Ramos (cell line): ENCODE results near the gene CEP350.
"Not testable (repeated sequence)": the region's sequence is repeated elsewhere in the genome, so short reads cannot be mapped to it uniquely, and the experiment has no call there.

ENCODE experiments used
- in situ Hi-C: fragments of 300-500 bp; cut with MboI; formaldehyde crosslinking; loops from one replicate; pipeline ENCODE4 v1.14.3; 2022; ENCODE audit warnings: low sequenced_read_pairs; ENCODE audit not compliant: unreplicated experiment

Gene CEP350

DNA sequence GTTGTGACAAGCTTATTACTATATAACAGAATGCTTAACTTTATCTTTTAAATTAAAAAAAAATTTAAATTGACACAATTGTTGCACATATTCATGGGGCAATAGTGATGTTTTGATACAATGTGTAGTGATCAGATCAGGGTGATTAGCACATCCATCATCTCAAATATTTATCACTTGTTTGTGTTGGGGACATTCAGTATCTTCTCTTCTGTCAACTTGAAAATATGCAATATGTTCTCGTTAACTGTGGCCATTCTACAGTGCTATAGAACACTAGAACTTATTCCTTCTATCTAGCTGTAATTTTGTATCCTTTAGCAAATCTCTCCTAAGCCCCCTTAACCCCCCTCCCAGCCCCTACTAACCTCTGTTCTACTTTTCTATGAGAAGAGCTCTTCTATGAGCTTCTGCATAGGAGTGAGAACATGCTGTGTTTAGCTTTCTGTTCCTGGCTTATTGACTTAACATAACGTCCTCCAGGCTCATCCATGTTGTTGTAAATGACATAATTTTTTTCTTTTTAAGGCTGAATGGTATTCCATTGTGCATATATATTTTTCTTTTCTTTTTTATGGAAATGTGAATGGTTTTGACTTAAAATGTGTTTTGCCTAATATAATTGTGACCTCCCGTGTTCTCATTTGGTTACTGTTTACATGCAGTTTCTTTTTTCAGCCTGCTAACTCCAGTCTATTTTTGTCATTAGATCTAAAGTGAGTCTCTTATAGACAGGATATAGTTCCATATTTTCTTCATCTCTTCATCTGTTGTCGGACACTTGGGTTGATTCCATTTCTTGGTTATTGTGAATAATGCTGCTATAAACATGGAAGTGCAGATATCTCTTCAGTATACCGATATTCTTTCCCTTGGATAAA is 23.8 kb downstream of the CEP350 start:
- in situ Hi-C loops: no loop called here

DNA sequence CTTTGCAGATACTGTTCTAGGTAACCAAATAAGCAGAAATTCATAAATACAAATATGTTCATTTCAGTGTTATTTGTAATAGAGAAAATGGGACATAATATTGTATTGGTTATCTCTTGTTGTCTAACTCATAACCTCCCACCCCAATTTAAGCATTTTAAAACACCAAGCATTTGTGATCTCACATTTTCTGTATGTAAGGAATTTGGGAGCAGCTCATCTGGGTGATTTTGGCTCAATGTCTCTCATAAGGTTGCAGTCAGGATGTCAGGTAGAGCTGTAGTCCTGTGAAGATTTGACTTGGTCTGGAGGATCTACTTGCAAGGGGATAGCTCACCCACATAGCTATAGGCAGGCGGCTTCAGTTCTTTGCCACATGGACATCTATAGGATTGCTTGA is 29.5 kb downstream of the CEP350 start:
- in situ Hi-C loops: no loop called here

DNA sequence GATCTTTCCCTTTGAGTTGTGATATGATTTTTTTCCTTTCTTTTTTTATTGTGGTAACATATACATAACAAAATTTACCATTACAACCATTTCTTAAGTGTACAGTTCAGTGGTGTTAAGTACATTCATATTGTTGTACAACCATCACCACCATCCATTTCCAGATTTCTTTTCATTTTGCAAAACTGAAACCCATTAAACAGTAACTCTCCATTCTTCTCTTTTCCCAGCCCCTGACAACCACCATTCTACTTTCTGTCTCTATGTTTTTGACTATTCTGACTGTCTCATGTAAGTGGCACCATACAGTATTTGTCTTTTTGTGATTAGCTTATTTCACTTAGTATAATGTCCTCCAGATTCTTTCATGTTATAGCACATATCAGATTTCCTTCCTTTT is 30.3 kb downstream of the CEP350 start:
- in situ Hi-C loops: no loop called here

DNA sequence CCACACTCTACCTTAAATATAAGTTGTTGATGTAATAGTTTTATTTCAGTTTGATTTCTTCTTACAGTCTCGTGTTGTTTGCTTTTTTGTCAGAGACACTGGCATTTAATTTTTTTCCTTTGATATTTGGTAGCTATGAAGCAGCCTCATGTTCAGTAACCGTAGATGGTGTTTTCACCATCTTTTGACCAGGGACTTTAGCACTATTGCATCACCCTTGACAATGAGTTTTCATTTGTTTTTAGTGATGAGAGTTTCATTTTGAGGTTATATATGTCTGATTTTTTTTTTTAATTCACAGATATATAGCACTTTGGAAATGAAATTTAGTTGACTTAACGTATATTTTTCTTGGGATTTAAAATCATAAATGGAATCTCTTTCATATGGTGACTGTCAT is 36.2 kb downstream of the CEP350 start:
- in situ Hi-C loops: no loop called here

DNA sequence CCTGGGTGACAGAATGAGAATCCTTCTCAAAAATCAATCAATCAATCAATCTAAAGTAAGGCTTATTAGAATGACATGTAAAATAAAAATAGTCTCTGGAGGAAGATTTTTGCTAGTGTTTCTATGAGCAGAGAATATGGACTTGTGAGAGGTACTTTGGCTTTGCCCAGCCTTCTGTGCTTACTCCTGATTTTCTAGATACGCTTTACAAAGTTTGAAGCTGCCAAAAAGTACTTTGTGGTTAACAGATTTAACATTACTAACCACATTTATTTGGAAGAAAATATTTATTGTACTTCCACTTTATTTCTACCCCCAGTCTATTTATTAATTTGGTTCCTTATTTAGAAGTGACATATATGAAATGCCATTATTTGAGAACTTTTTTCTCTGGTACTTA is 41.0 kb downstream of the CEP350 start:
- in situ Hi-C loops: no loop called here

DNA sequence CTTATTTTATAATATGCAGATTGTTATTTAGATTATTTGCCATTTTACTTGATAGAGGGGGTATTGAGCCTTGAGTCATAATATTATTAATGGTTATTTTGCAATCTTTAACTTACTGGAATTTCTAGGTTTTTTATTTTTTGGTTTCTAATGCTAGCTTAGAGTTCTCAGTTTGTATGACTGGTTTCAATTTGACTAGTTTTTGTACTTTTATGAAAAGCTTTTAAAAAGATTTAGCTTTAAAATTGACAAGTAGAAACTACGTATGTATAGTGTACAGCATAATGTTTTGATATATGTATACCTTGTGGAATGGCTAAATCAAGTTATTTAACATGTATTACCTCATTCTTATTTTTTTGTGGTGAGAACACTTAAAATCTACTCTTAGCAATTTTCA is 41.5 kb downstream of the CEP350 start:
- in situ Hi-C loops: no loop called here

DNA sequence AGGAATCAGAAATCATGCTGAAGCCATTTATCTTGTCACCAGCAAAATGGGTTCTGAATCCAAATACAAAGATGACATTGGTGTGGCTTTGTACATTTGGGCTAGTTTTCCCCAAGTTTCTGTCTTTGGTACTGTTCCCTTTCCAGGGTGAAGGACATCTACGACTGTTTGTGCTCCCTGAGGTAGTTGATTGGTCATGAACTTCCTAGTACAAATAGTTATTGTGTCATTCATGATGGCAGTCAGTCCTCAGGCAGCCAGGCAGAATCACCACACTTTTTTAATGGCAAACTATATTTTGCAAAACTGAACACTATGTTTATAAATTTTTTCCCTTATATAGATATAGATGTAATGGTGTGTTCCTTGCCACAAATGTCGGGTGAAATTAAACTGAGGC is 46.0 kb downstream of the CEP350 start:
- in situ Hi-C loops: no loop called here

DNA sequence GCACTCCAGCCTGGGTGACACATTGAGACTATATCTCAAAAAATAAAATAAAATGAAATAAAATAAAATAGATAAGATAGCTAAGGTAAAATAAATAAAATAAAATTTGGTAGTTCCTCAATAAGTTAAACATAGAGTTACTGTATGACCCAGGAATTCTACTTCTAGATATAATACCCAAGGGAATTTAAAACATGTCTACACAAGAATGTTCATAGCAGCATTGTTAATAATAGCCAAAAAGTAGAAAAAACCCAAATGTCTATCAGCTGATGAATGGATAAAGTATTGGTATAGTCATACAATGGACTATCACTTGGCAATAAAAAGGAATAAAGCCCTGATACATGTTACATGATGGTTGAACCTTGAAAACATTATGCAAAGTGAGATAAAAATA is 47.8 kb downstream of the CEP350 start:
- in situ Hi-C loops: no loop called here

DNA sequence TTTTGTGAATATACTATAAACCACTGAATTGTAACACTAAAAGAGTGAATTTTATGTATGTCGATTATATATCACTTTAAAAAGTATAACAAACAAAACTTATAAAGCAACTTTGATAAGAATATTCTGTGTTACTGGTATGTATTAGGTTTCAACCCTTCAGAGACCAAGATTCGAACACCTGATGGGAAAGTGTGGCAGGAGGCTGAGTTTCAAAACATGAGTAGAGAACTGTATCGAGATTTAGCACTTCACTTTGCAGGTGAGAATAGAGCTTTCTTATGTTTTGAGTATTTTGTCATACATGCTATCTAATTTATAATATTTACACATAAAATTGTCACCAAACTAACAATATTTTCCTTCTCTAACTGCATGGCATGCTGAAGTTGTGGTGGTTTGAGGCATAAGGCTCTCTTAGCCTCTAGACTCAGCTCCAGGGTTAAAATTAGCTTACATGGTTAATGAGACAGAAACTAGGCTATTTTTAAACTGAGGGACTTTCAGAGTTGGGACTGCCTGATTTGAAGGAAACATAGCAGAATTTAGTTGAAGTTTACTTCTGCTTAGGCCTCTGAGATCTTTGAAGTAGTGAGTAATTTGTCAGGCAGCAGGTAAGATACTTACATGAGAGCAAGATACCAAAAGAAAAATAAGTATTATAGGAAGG is 48.6 kb downstream of the CEP350 start:
- in situ Hi-C loops: no loop called here

DNA sequence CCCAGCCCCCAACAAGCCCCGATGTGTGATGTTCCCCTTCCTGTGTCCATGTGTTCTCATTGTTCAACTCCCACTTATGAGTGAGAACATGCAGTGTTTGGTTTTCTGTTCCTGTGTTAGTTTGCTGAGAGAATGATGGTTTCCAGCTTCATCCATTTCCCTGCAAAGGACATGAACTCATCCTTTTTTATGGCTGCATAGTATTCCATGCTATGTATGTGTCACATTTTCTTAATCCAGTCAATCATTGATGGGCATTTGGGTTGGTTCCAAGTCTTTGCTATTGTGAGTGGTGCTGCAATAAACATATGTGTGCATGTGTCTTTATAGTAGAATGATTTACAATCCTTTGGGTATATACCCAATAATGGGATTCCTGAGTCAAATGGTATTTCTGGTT is 52.2 kb downstream of the CEP350 start:
- in situ Hi-C loops: not testable (repeated sequence)

DNA sequence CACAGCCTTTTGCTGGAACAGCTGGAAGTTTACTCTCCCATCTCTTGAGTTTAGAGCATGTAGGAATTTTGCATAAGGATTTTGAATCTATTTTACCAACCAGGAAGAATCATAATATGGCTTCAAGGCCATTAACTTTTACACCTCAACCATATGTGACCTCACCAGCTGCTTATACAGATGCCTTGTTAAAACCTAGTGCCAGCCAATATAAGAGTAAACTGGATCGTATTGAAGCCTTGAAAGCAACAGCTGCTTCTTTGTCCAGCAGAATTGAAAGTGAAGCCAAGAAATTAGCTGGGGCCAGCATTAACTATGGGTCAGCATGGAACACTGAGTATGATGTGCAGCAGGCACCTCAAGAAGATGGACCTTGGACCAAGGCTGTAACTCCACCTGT is 65.4 kb downstream of the CEP350 start:
- in situ Hi-C loops: no loop called here

DNA sequence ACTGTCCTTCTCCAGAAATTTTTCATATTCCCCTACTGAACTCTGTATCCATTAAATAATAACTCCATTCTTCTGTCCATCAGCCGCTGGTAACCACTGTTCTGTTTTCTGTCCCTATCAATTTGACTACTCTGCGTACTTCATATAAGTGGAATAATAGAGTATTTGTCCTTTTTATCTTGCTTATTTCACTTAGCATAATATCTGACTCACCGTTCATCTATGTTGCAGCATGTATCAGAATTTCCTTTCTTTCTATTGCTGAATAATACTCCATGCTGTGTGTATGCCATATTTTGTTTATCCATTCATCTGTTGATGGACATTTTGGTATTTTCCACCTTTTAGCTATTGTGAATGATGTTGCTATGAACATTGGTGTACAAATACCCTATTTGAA is 71.9 kb downstream of the CEP350 start:
- in situ Hi-C loops: no loop called here

DNA sequence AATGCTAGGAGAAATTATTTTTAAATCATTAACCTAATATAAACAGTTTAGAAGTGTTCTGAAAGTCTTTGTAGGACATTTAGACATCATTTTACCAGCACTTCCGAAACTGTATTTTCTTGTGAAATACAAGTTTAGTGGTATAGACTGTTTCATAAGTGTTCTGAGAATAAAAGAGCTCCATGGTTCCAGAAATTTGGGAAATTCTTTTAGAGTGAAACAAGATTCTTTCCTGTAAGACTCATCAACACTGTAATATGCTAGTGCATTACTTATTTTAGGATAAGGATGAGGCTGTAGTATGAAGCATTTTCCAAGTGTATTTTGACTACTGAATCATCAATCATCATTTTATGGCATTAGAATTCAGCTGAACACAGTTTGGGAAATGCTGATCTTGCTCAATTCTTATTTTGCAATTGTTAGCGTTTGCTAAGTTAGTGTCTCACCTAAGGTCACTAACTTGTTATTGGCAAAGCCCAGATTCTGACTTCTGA is 73.4 kb downstream of the CEP350 start:
- in situ Hi-C loops: no loop called here

DNA sequence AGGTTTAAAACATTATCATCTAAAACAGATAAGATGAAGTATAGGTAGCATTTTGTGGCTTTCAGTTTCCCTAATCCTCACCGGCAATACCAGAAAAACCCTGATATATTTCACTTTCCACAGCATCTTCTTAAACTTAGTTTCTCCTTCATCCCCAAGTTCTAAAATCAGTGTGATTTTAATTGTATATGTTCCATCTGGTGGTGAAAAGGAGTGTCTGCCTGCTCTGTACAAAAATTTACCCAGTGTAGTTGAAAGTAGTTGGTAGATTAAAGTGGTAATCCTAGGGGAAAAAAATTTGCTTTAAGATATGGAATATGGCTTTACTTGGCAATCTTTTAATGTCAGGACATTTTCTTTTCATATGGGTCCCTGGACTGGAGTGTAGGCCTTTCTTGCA is 74.3 kb downstream of the CEP350 start:
- in situ Hi-C loops: no loop called here

DNA sequence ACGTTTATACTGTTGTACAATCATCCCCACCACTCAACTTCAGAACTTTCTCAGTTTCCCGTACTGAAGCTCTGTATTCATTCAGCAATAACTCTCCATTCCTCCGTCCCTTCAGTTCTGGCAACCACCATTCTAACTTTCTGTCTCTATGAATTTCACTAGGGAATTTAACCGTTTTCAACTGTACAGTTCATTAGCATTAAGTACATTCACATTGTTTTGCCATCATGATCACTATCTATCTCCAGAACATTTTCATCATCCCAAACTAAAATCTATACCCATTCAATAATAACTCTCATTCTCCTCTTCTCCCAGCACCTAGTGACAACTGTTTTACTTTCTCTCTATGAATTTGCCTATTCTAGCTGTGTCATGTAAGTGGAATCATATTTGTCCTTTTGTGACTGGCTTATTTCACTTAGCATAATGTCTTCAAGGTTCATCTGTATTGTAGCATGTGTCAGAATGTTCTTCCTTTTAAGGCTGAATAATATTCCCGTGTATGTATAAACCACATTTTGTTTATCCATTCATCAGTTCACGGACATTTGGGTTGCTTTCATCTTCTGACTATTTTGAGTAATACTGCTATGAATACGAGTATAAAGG is 75.0 kb downstream of the CEP350 start:
- in situ Hi-C loops: no loop called here

DNA sequence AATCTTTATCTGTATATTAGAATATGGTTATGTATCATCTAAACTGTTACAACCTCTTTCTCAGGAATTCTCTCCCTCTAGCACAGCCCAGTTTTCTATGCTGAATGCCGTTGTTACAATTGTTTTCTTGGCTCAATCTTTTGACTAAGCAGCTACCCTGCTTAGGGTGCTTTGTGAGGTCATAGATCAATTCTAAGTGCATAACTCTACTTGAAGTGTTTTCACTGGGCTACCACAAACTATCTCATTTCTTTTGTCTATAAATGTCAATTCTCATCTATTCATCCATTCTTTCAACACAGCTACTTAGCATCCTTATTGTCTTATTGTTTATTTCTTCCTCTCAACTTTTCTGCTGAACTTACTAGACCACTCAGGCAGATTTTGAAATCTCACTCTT is 77.1 kb downstream of the CEP350 start:
- in situ Hi-C loops: no loop called here

DNA sequence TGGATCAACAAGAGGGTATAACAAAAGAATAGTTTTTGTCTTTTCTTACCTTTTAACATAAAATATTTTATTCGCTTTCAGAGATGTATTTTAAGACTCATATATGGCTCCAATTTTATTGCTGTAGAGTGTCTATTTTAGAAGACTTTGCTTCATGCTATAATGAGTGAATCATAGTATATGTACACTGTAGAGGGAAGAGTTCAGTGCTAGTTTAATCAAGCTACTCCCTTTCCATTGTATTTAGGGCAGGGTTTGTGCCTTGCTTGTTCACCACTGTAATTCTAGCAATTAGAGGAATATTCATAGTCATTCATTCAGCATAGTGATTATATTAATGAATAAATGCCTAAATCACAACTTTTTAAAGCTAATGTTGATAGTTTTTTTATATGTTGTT is 78.8 kb downstream of the CEP350 start:
- in situ Hi-C loops: no loop called here

DNA sequence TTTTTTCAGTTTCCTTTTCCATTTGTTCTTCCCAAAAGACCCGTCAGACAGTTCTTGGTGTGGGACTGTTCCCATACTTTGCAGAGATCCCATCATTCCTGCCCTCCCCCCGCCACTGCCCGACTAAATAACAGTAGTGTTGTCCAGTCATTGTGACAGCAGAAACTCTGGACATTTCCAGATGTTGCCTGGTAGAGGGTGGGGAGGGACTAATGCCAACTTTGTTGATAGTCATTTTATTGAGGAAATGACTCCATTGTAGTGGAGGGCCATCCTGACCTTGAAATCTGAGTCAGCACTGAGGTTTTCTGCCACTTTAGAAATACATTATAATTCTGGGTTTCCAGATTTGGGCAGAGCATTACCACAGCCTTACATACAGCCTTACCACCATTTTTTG is 85.4 kb downstream of the CEP350 start:
- in situ Hi-C loops: no loop called here

DNA sequence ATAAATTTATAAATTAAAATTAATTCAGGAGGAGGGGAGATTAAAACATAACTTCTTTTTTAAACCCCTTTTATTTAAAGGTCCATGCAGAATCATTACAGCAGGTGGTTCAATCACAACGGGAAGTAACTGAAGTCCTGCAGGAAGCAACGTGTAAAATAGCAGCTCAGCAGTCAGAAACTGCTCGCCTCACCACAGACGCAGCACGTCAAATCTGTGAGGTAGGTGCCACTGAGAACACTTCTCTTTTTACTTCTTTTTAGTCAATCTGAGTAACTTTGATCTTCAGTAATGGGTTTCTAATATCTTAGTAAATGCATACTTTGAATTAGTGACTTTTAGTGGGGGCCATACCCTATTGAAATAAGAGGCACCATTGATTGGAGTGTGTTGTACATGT is 87.0 kb downstream of the CEP350 start:
- in situ Hi-C loops: no loop called here

DNA sequence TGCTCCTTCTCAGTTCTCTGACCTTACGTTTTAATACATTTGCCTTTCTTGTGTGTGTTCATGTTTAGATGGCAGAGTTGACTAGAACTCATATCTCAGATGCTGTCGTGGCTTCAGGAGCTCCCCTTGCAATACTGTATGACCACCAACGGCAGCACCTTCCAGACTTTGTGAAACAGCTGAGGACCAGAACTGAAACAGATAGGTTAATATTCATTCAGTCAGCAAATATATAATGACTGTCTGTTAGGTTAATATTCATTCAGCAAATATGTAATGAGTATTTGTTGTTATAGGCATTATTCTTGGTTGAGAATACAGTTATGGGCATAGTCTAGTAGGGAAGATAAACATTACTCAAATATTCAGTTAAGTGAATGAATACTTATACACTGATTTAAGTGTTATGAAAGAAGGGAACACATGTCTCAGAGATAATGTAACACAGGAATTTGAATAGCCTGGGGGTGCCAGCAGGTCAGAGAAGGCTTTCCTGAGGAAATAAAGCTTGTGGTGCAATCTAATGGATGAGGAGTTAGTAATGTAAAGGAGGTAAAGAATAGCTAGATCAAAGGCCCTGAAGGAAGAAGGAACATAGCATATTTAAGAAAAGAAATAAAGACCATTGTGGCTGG is 88.5 kb downstream of the CEP350 start:
- in situ Hi-C loops: no loop called here

DNA sequence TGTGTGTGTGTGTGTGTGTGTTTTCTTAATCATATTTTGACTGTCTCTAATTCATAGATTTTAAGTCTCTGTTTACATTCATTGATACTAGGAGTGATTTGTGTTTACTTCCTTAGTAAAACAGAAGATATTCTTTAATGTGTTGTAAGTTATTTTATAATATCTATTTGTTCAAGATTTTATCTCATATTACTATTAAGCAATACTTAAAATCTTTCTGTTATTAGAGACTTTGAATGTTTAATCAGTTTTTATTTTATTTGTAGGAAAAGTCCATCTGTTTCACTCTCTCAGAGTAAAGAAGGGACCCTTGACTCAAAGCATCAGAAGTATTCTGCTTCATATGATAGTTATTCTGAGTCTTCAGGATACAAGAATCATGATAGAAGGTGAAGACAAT is 89.2 kb downstream of the CEP350 start:
- in situ Hi-C loops: no loop called here
